IMR-90 (cell line): ENCODE measurements around the gene GTPBP6. TPM values are rescaled to one million over a fixed set of nuclear protein-coding genes. Genes with fewer than 3 reads are reported as not detected.
A peak's percentile ranks its signal among the peaks of the same experiment; 100 is the strongest.

ENCODE experiments used
- ATAC-seq: fragments of 200-7000 bp; cut with Tn5 transposase; 2 replicates; pipeline ENCODE4 v1.9.1; 2020; ENCODE audit warnings: low read depth, mild to moderate bottlenecking, moderate library complexity
- BruUV-seq: library from RNA; stranded (reverse); fragments of 400-500 nt; replicated peaks from 2 replicates; lab custom pipeline; 2021; lab: Mats Ljungman, UMichigan
- CTCF ChIA-PET: fragments of 300-600 bp; formaldehyde crosslinking; extraction: SDS; loops from one replicate; lab custom pipeline; 2021; ENCODE audit warnings: antibody characterized with exemption; lab: Yijun Ruan, JAX
- POLR2A ChIA-PET: fragments of 300-600 bp; sonication (Branson Sonifier 250); formaldehyde crosslinking; loops from one replicate; lab custom pipeline; 2022; ENCODE audit warnings: antibody characterized with exemption; ENCODE audit not compliant: unreplicated experiment; lab: Charles Lee
- DNase-seq: peaks from one replicate; pipeline ENCODE4 v3.0.0; 2013
- H2AFZ ChIP-seq: replicated peaks from 2 replicates; pipeline ENCODE3; 2013; ENCODE audit warnings: low read length, mild to moderate bottlenecking; ENCODE audit not compliant: poor library complexity
- H2AK5ac ChIP-seq: 2 replicates; pipeline ENCODE4 v1.6.1; 2013; ENCODE audit warnings: low read depth, low read length, inconsistent platforms
- H2AK9ac ChIP-seq: replicated peaks from 2 replicates; pipeline ENCODE3; 2013; ENCODE audit warnings: mild to moderate bottlenecking, low read depth, low read length, moderate library complexity; ENCODE audit not compliant: poor library complexity
- H2BK120ac ChIP-seq: 2 replicates; pipeline ENCODE4 v1.6.1; 2013; ENCODE audit warnings: low read depth, low read length, inconsistent platforms
- H2BK15ac ChIP-seq: 3 replicates; pipeline ENCODE4 v1.6.1; 2013; ENCODE audit warnings: low read depth, low read length, inconsistent platforms
- H2BK20ac ChIP-seq: 2 replicates; pipeline ENCODE4 v1.6.1; 2013; ENCODE audit warnings: low read depth, mild to moderate bottlenecking, inconsistent platforms, low read length, moderate library complexity
- H2BK5ac ChIP-seq: 2 replicates; pipeline ENCODE4 v1.6.1; 2013; ENCODE audit warnings: mild to moderate bottlenecking, low read depth, low read length, inconsistent platforms; ENCODE audit not compliant: poor library complexity, severe bottlenecking
- H3K14ac ChIP-seq: replicated peaks from 2 replicates; pipeline ENCODE4 v1.6.1; 2013; ENCODE audit warnings: low read depth, low read length, inconsistent platforms
- H3K18ac ChIP-seq: 2 replicates; pipeline ENCODE4 v1.6.1; 2013; ENCODE audit warnings: low read depth, low read length, control low read depth
- H3K23ac ChIP-seq: 2 replicates; pipeline ENCODE4 v1.6.1; 2013; ENCODE audit warnings: low read depth, low read length, inconsistent platforms
- H3K27ac ChIP-seq: 2 replicates; pipeline ENCODE4 v1.5.1; 2013; ENCODE audit warnings: mild to moderate bottlenecking, control low read depth, low read length; ENCODE audit not compliant: insufficient read depth
- H3K27me3 ChIP-seq: 2 replicates; pipeline ENCODE4 v1.6.1; 2013; ENCODE audit warnings: low read length; ENCODE audit not compliant: control insufficient read depth, insufficient read depth
- H3K36me3 ChIP-seq: 2 replicates; pipeline ENCODE4 v1.6.1; 2013; ENCODE audit warnings: low read length, mixed read lengths; ENCODE audit not compliant: control insufficient read depth, insufficient read depth
- H3K4ac ChIP-seq: 2 replicates; pipeline ENCODE4 v1.6.1; 2013; ENCODE audit warnings: low read depth, low read length, inconsistent platforms
- H3K4me1 ChIP-seq: 2 replicates; pipeline ENCODE4 v1.6.1; 2013; ENCODE audit warnings: low read length, mixed read lengths; ENCODE audit not compliant: control insufficient read depth, insufficient read depth
- H3K4me2 ChIP-seq: 2 replicates; pipeline ENCODE4 v1.6.1; 2013; ENCODE audit warnings: low read depth, mild to moderate bottlenecking, control low read depth, low read length, moderate library complexity
- H3K4me3 ChIP-seq: 2 replicates; pipeline ENCODE4 v1.5.1; 2013; ENCODE audit warnings: low read depth, mild to moderate bottlenecking, control low read depth, low read length, moderate library complexity; ENCODE audit not compliant: insufficient read depth
- H3K56ac ChIP-seq: 2 replicates; pipeline ENCODE4 v1.6.1; 2013; ENCODE audit warnings: low read length, inconsistent platforms; ENCODE audit not compliant: insufficient read depth; ENCODE audit errors: extremely low read depth
- H3K79me1 ChIP-seq, 2 experiments: 2 replicates each; pipeline ENCODE4 v1.6.1; 2013; ENCODE audit warnings: low read length in 2 of 2, inconsistent platforms in 1 of 2, low read depth in 1 of 2
- H3K9ac ChIP-seq: 2 replicates; pipeline ENCODE4 v1.6.1; 2013; ENCODE audit warnings: low read depth, low read length, control low read depth
- H3K9me1 ChIP-seq: 2 replicates; pipeline ENCODE4 v1.6.1; 2013; ENCODE audit warnings: low read length, inconsistent platforms; ENCODE audit not compliant: insufficient read depth
- H3K9me3 ChIP-seq: 2 replicates; pipeline ENCODE4 v1.6.1; 2013; ENCODE audit warnings: low read length; ENCODE audit not compliant: control insufficient read depth, insufficient read depth
- H4K20me1 ChIP-seq: 2 replicates; pipeline ENCODE4 v1.6.1; 2013; ENCODE audit warnings: low read length, inconsistent platforms; ENCODE audit not compliant: insufficient read depth
- H4K5ac ChIP-seq: 2 replicates; pipeline ENCODE4 v1.6.1; 2013; ENCODE audit warnings: mild to moderate bottlenecking, low read depth, low read length, control low read depth
- H4K8ac ChIP-seq, 2 experiments: 2 replicates each; pipeline ENCODE4 v1.6.1; 2013; ENCODE audit warnings: low read depth in 2 of 2, low read length in 2 of 2, control low read depth in 1 of 2, inconsistent platforms in 1 of 2
- H4K91ac ChIP-seq: 2 replicates; pipeline ENCODE4 v1.6.1; 2013; ENCODE audit warnings: low read depth, low read length, inconsistent platforms; ENCODE audit not compliant: insufficient read depth
- BHLHE40 ChIP-seq: fragments of 150-350 bp; IDR thresholded peaks from 2 replicates; pipeline ENCODE4 v1.6.1; 2016; ENCODE audit warnings: mild to moderate bottlenecking, low read depth, low read length
- CEBPB ChIP-seq: IDR thresholded peaks from 2 replicates; pipeline ENCODE4 v1.6.1; 2012; ENCODE audit warnings: low read depth, low read length, improper control_type of control experiment
- CHD1 ChIP-seq: IDR thresholded peaks from 2 replicates; pipeline ENCODE4 v1.6.1; 2012; ENCODE audit warnings: low read depth, low read length, improper control_type of control experiment
- CTCF ChIP-seq: conservative IDR thresholded peaks from 2 replicates; pipeline ENCODE4 v1.5.1; 2012; ENCODE audit warnings: mild to moderate bottlenecking, low read depth, low read length, improper control_type of control experiment
- FOS ChIP-seq: fragments of 150-350 bp; IDR thresholded peaks from 2 replicates; pipeline ENCODE4 v1.6.1; 2016; ENCODE audit warnings: low read depth, low read length
- MAFK ChIP-seq: IDR thresholded peaks from 2 replicates; pipeline ENCODE4 v1.6.1; 2012; ENCODE audit warnings: low read depth, low read length, improper control_type of control experiment
- MXI1 ChIP-seq: IDR thresholded peaks from 2 replicates; pipeline ENCODE4 v1.6.1; 2012; ENCODE audit warnings: low read depth, mild to moderate bottlenecking, low read length, moderate library complexity, borderline replicate concordance
- NFE2L2 ChIP-seq: fragments of 150-350 bp; IDR thresholded peaks from 2 replicates; pipeline ENCODE4 v1.6.1; 2016; ENCODE audit warnings: low read depth, mild to moderate bottlenecking, low read length
- POLR2A ChIP-seq: IDR thresholded peaks from 2 replicates; pipeline ENCODE4 v1.6.1; 2012; ENCODE audit warnings: mild to moderate bottlenecking, low read depth, low read length
- RAD21 ChIP-seq: IDR thresholded peaks from 2 replicates; pipeline ENCODE4 v1.6.1; 2012; ENCODE audit warnings: low read length, improper control_type of control experiment
- RCOR1 ChIP-seq: IDR thresholded peaks from 2 replicates; pipeline ENCODE4 v1.6.1; 2012; ENCODE audit warnings: mild to moderate bottlenecking, low read length, improper control_type of control experiment; ENCODE audit not compliant: insufficient replicate concordance
- SMC3 ChIP-seq: fragments of 150-350 bp; IDR thresholded peaks from 2 replicates; pipeline ENCODE4 v1.6.1; 2016; ENCODE audit warnings: low read depth, mild to moderate bottlenecking, antibody characterized with exemption, low read length, moderate library complexity
- USF2 ChIP-seq: fragments of 150-350 bp; IDR thresholded peaks from 2 replicates; pipeline ENCODE4 v1.6.1; 2017; ENCODE audit warnings: mild to moderate bottlenecking, antibody characterized with exemption, low read length, low read depth
- WGBS, 2 experiments: methylation state at CpG; one replicate each; pipeline versions ENCODE4 v1.1.5 to v1.1.7; 2013; ENCODE audit warnings: missing lambda C conversion rate in 2 of 2; ENCODE audit not compliant: insufficient read length in 1 of 2; ENCODE audit errors: extremely low coverage in 2 of 2; 5-methylcytosine and 5-hydroxymethylcytosine counted together
- dilution Hi-C: fragments of 300-500 bp; cut with HindIII; formaldehyde crosslinking; loops from one replicate; pipeline ENCODE4 v1.14.3; 2018; ENCODE audit warnings: low sequenced_read_pairs; ENCODE audit not compliant: unreplicated experiment
- in situ Hi-C: fragments of 300-500 bp; cut with MboI; formaldehyde crosslinking; loops from 3 replicates; pipeline ENCODE4 v1.14.3; 2019; ENCODE audit warnings: low sequenced_read_pairs, inconsistent platforms, mixed read lengths
- intact Hi-C: fragments of 100-400 bp; cut with micrococcal nuclease; formaldehyde crosslinking; loops from 2 replicates; pipeline ENCODE4 v1.10.0; 2022
- polyA plus RNA-seq, 3 experiments: library from polyadenylated mRNA; depleted of rRNA; stranded (reverse); fragments of >200 nt; gene quantifications; 2 replicates each; pipeline ENCODE4 v1.2.3, GENCODE V29; 2012; ENCODE audit warnings: low replicate concordance in 1 of 3
- total RNA-seq: library from RNA; depleted of rRNA; stranded (reverse); fragments of >200 nt; gene quantifications from 2 replicates; pipeline ENCODE4 v1.2.3, GENCODE V29; 2012
- TF ChIP-seq, protein P1 (sequence below): fragments of 150-350 bp; IDR thresholded peaks from 2 replicates; pipeline ENCODE4 v1.6.1; 2016; ENCODE audit warnings: low read depth, mild to moderate bottlenecking, low read length, moderate library complexity, borderline replicate concordance

Gene GTPBP6
- total and polyA plus RNA-seq, 2 of the 4 experiments (the other 2 are of a cell fraction): 24.0 to 31.6 TPM

DNA sequence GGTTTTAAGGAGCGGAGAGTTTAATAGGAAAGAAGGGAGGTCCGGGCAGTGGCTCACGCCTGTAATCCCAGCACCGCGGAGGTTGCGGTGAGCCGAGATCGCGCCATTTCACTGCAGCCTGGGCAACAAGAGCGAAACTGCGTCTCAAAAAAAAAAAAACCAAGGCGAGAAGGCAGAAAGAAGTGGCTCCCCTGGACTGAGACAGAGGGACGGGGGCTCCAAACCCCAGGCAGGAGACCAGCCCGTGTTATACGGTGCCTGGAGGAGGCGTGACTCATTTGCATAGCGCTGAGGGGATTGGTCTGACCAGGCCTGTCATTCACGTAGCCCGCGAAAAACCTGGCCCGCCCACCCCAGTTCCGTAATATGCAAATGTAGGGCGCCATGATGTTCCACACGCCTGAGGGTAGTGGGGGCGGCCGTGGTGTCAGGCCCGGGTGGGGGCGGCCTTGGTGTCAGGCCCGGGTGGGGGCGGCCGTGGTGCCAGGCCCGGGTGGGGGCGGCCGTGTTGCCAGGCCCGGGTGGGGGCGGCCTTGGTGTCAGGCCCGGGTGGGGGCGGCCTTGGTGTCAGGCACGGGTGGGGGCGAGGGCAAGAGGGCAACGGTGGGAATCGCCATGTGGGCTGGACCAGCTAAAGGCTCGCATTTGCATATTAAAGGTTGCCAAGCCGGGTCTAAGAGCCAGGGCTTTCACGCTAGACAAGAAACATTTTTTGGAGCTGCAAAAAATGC lies 35.3 kb downstream of the GTPBP6 start:
- Histone ChIP-seq H3K56ac (no peak overlapping the region), H2AFZ (peak overlapping the region; percentile 91), H3K18ac (no peak overlapping the region), H4K8ac (peak overlapping the region; percentile 52 to 65; a peak in 2 of 4 replicates), H3K4me1 (no peaks in the 10 kb centered on the region), H3K79me1 (peaks cover 13 to 35% of the 10 kb centered on the region in 2 experiments), H3K9ac (peak overlapping the region; percentile 55; the same call in 1 of the 2 replicates), H3K4me2 (peak overlapping the region; percentile 62), H3K4ac (no peak overlapping the region), H4K91ac (no peak overlapping the region; the same call in 1 of the 2 replicates), H3K14ac (no peak overlapping the region), H2BK5ac (no peak overlapping the region), H3K23ac (no peak overlapping the region), H3K4me3 (peak overlapping the region; percentile 52), H2BK20ac (no peak overlapping the region), H3K9me3 (no peaks in the 10 kb centered on the region), H2AK9ac (no peak overlapping the region), H4K20me1 (no peaks in the 10 kb centered on the region), H4K5ac (no peak overlapping the region), H3K27ac (no peak overlapping the region; the same call in 1 of the 2 replicates), H3K36me3 (peaks cover 27% of the 10 kb centered on the region), H3K27me3 (no peaks in the 10 kb centered on the region), H2BK120ac (no peak overlapping the region), H2AK5ac (no peak overlapping the region), H2BK15ac (no peak overlapping the region), H3K9me1 (peaks cover 11% of the 10 kb centered on the region)
- dilution Hi-C loops (no loop called here), in situ Hi-C loops (no loop called here), intact Hi-C loops (no loop called here)
- peak; percentile 98 for ATAC-seq
- CTCF ChIA-PET: no interaction called here
- 4% methylated on average over 18 of the region's 45 CpGs; no CpG with 5 or more reads in 1 of the 2 experiments for WGBS, 2 experiments
- peak; percentile 83 for DNase-seq
- POLR2A ChIA-PET: no interaction called here
- BruUV-seq: no TSS peak
- TF ChIP-seq BHLHE40: 0 out of 2 replicates have a peak, but pooled peaks have one; percentile 16
- TF ChIP-seq USF2: no peak
- no peak for TF ChIP-seq RAD21
- TF ChIP-seq NFE2L2: no peak
- no peak for TF ChIP-seq CHD1
- peak; percentile 31; the same call in 1 of the 2 replicates for TF ChIP-seq FOS
- no peak for TF ChIP-seq CTCF
- TF ChIP-seq SMC3: no peak
- 0 out of 2 replicates have a peak, but pooled peaks have one; percentile 24 for TF ChIP-seq CEBPB
- TF ChIP-seq MAFK: no peak
- TF ChIP-seq POLR2A: 0 out of 2 replicates have a peak, but pooled peaks have one; percentile 39
- TF ChIP-seq, protein P1, sequence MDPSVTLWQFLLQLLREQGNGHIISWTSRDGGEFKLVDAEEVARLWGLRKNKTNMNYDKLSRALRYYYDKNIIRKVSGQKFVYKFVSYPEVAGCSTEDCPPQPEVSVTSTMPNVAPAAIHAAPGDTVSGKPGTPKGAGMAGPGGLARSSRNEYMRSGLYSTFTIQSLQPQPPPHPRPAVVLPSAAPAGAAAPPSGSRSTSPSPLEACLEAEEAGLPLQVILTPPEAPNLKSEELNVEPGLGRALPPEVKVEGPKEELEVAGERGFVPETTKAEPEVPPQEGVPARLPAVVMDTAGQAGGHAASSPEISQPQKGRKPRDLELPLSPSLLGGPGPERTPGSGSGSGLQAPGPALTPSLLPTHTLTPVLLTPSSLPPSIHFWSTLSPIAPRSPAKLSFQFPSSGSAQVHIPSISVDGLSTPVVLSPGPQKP: no peak
- TF ChIP-seq RCOR1: no peak
- no peak for TF ChIP-seq MXI1
